H1 (cell line): ENCODE results near the gene DNAJA3. TPM values are rescaled to one million over a fixed set of nuclear protein-coding genes. Genes with fewer than 3 reads are reported as not detected.

Source experiments
- CTCF ChIA-PET: fragments of 300-600 bp; sonication (Branson Sonifier 250); formaldehyde crosslinking; loops from one replicate; lab custom pipeline; 2021; ENCODE audit not compliant: partially characterized antibody; lab: Charles Lee
- POLR2A ChIA-PET: fragments of 300-600 bp; sonication (Branson Sonifier 250); formaldehyde crosslinking; loops from one replicate; lab custom pipeline; 2021; ENCODE audit warnings: inconsistent platforms; ENCODE audit not compliant: partially characterized antibody; lab: Charles Lee
- DNase-seq, 2 experiments: peaks; one replicate each; pipeline versions ENCODE4 v3.0.0 to v3.0.0-alpha.2; 2010 to 2022; ENCODE audit warnings: low spot score in 2 of 2, low read depth in 1 of 2, mixed read lengths in 1 of 2
- FAIRE-seq: peaks from 2 replicates; lab custom pipeline; 2011; peaks lifted over from hg19 to GRCh38; lab: Jason Lieb, UNC
- H2AFZ ChIP-seq: 2 replicates; pipeline ENCODE4 v1.8.1; 2012; ENCODE audit warnings: low read length, inconsistent platforms
- H2AK5ac ChIP-seq: 2 replicates; pipeline ENCODE4 v1.6.1; 2013; ENCODE audit warnings: low read depth, low read length
- H2BK120ac ChIP-seq: replicated peaks from 2 replicates; pipeline ENCODE3; 2013; ENCODE audit warnings: low read depth, low read length, inconsistent platforms
- H2BK12ac ChIP-seq: 2 replicates; pipeline ENCODE4 v1.6.1; 2013; ENCODE audit warnings: low read depth, low read length
- H2BK15ac ChIP-seq: 2 replicates; pipeline ENCODE4 v1.6.1; 2013; ENCODE audit warnings: low read length
- H2BK20ac ChIP-seq: 2 replicates; pipeline ENCODE4 v1.6.1; 2013; ENCODE audit warnings: low read length
- H2BK5ac ChIP-seq: 2 replicates; pipeline ENCODE4 v1.6.1; 2013; ENCODE audit warnings: low read depth, low read length
- H3K14ac ChIP-seq: 2 replicates; pipeline ENCODE4 v1.6.1; 2013; ENCODE audit warnings: inconsistent platforms; ENCODE audit not compliant: insufficient read length
- H3K18ac ChIP-seq: 2 replicates; pipeline ENCODE4 v1.6.1; 2013; ENCODE audit warnings: low read length; ENCODE audit errors: extremely low read depth
- H3K23ac ChIP-seq: 2 replicates; pipeline ENCODE4 v1.6.1; 2013; ENCODE audit warnings: inconsistent platforms; ENCODE audit not compliant: insufficient read length
- H3K23me2 ChIP-seq: 2 replicates; pipeline ENCODE4 v1.6.1; 2013; ENCODE audit warnings: low read depth, low read length
- H3K27ac ChIP-seq: 2 replicates; pipeline ENCODE4 v1.6.1; 2011; ENCODE audit warnings: low read depth, low read length, inconsistent platforms
- H3K27me3 ChIP-seq, 4 experiments: replicated peaks in 1 of 4; 1 replicate in 1 of 4; 2 replicates in 3 of 4; pipeline versions ENCODE4 v1.6.1 to v1.8.1; 2011 to 2013; ENCODE audit warnings: low read length in 3 of 4, mild to moderate bottlenecking in 3 of 4, inconsistent platforms in 2 of 4, mixed read lengths in 2 of 4, moderate library complexity in 1 of 4; ENCODE audit not compliant: control insufficient read depth in 3 of 4, insufficient read depth in 3 of 4; ENCODE audit errors: extremely low read depth in 1 of 4
- H3K36me3 ChIP-seq, 4 experiments: 2 replicates each; pipeline versions ENCODE4 v1.6.1 to v1.8.1; 2011 to 2013; ENCODE audit warnings: mild to moderate bottlenecking in 4 of 4, low read length in 3 of 4, moderate library complexity in 2 of 4, control low read depth in 1 of 4, inconsistent platforms in 1 of 4; ENCODE audit not compliant: insufficient read depth in 4 of 4, control insufficient read depth in 2 of 4
- H3K4ac ChIP-seq: replicated peaks from 2 replicates; pipeline ENCODE3; 2013; ENCODE audit warnings: low read length, low read depth, mixed read lengths, inconsistent platforms; ENCODE audit not compliant: insufficient read length
- H3K4me1 ChIP-seq, 4 experiments: replicated peaks in 1 of 4; 1 replicate in 1 of 4; 2 replicates in 3 of 4; pipeline versions ENCODE4 v1.6.1 to v1.8.1; 2011 to 2013; ENCODE audit warnings: low read length in 3 of 4, inconsistent platforms in 2 of 4, mixed read lengths in 1 of 4; ENCODE audit not compliant: insufficient read depth in 4 of 4, control insufficient read depth in 3 of 4
- H3K4me2 ChIP-seq, 2 experiments: 2 replicates each; pipeline versions ENCODE4 v1.6.1 to v1.8.1; 2011 to 2013; ENCODE audit warnings: low read depth in 2 of 2, low read length in 2 of 2, control low read depth in 1 of 2, inconsistent platforms in 1 of 2, mild to moderate bottlenecking in 1 of 2; ENCODE audit not compliant: insufficient read depth in 1 of 2
- H3K4me3 ChIP-seq, 4 experiments: fragments of 200-600, 300-600 bp in 1 of 4; sonication (generic), shearing (Covaris generic), sonication (Bioruptor Twin) in 1 of 4; 2 replicates each; pipeline versions ENCODE4 v1.5.1 to v1.8.1; 2011 to 2016; ENCODE audit warnings: low read length in 4 of 4, low read depth in 3 of 4, control low read depth in 2 of 4, inconsistent platforms in 2 of 4, mild to moderate bottlenecking in 2 of 4, mixed read lengths in 1 of 4, moderate library complexity in 1 of 4; ENCODE audit not compliant: insufficient read depth in 2 of 4; ENCODE audit errors: extremely low read depth in 1 of 4
- H3K56ac ChIP-seq: replicated peaks from 2 replicates; pipeline ENCODE3; 2013; ENCODE audit warnings: low read depth, mild to moderate bottlenecking, mixed read lengths, low read length, inconsistent platforms; ENCODE audit not compliant: insufficient read length
- H3K79me1 ChIP-seq: 2 replicates; pipeline ENCODE4 v1.6.1; 2013; ENCODE audit warnings: low read depth, low read length, control low read depth
- H3K79me2 ChIP-seq, 2 experiments: 2 replicates each; pipeline versions ENCODE4 v1.6.1 to v1.8.1; 2012 to 2013; ENCODE audit warnings: low read length in 2 of 2, mild to moderate bottlenecking in 2 of 2, inconsistent platforms in 1 of 2; ENCODE audit not compliant: insufficient read depth in 2 of 2, control insufficient read depth in 1 of 2
- H3K9ac ChIP-seq, 4 experiments: replicated peaks in 1 of 4; 1 replicate in 1 of 4; 2 replicates in 3 of 4; pipeline versions ENCODE4 v1.6.1 to v1.8.1; 2011 to 2013; ENCODE audit warnings: low read depth in 3 of 4, low read length in 3 of 4, control low read depth in 2 of 4, mild to moderate bottlenecking in 2 of 4, moderate library complexity in 2 of 4, inconsistent platforms in 1 of 4; ENCODE audit errors: extremely low read depth in 1 of 4
- H3K9me3 ChIP-seq, 2 experiments: 2 replicates each; pipeline versions ENCODE4 v1.6.1 to v1.8.1; 2012 to 2013; ENCODE audit warnings: mild to moderate bottlenecking in 2 of 2, moderate library complexity in 2 of 2, control low read depth in 1 of 2, inconsistent platforms in 1 of 2, low read depth in 1 of 2, low read length in 1 of 2, mixed read lengths in 1 of 2; ENCODE audit not compliant: insufficient read depth in 2 of 2
- H4K20me1 ChIP-seq, 2 experiments: replicated peaks in 1 of 2; 2 replicates each; pipeline versions ENCODE3 to v1.8.1; 2011 to 2013; ENCODE audit warnings: inconsistent platforms in 2 of 2, low read length in 2 of 2, mild to moderate bottlenecking in 1 of 2; ENCODE audit not compliant: insufficient read depth in 2 of 2, control insufficient read depth in 1 of 2
- H4K5ac ChIP-seq: 2 replicates; pipeline ENCODE4 v1.6.1; 2013; ENCODE audit warnings: low read length, low read depth, mixed read lengths, inconsistent platforms; ENCODE audit not compliant: insufficient read length
- H4K8ac ChIP-seq: 2 replicates; pipeline ENCODE4 v1.8.0; 2013; ENCODE audit warnings: mild to moderate bottlenecking, moderate library complexity, low read length, inconsistent platforms; ENCODE audit not compliant: insufficient read depth; ENCODE audit errors: extremely low read depth
- H4K91ac ChIP-seq: replicated peaks from 2 replicates; pipeline ENCODE3; 2013; ENCODE audit warnings: low read length, mixed read lengths, inconsistent platforms; ENCODE audit not compliant: insufficient read length
- BRCA1 ChIP-seq: IDR thresholded peaks from 2 replicates; pipeline ENCODE4 v1.6.1; 2012; ENCODE audit warnings: low read depth, low read length, improper control_type of control experiment
- CEBPB ChIP-seq: IDR thresholded peaks from 2 replicates; pipeline ENCODE4 v1.6.1; 2012; ENCODE audit warnings: low read depth, low read length
- CTBP2 ChIP-seq: IDR thresholded peaks from 2 replicates; pipeline ENCODE4 v1.7.0; 2011; ENCODE audit warnings: borderline replicate concordance, mild to moderate bottlenecking, moderate library complexity, mixed read lengths, low read length; ENCODE audit not compliant: insufficient read depth, insufficient read length
- GABPA ChIP-seq: IDR thresholded peaks from 2 replicates; pipeline ENCODE4 v1.6.1; 2011; ENCODE audit warnings: mild to moderate bottlenecking, low read length, moderate library complexity, borderline replicate concordance; ENCODE audit not compliant: insufficient read depth
- GTF2F1 ChIP-seq: IDR thresholded peaks from 2 replicates; pipeline ENCODE4 v1.6.1; 2012; ENCODE audit warnings: low read depth, low read length, improper control_type of control experiment, borderline replicate concordance
- POLR2AphosphoS5 ChIP-seq: IDR thresholded peaks from 2 replicates; pipeline ENCODE4 v1.6.1; 2011; ENCODE audit warnings: low read depth, low read length
- POU5F1 ChIP-seq: IDR thresholded peaks from 2 replicates; pipeline ENCODE4 v1.6.1; 2011; ENCODE audit warnings: low read depth, mild to moderate bottlenecking, low read length, moderate library complexity
- SUZ12 ChIP-seq: fragments of 200-600 bp; sonication (generic); IDR thresholded peaks from 2 replicates; pipeline ENCODE4 v1.6.1; 2012; ENCODE audit warnings: mild to moderate bottlenecking, inconsistent platforms, low read length, moderate library complexity, mixed read lengths
- ZNF274 ChIP-seq: IDR thresholded peaks from 2 replicates; pipeline ENCODE4 v1.7.0; 2012; ENCODE audit warnings: low read length, borderline replicate concordance; ENCODE audit errors: extremely low read depth
- WGBS, 2 experiments: shearing (Covaris generic) in 1 of 2; methylation state at CpG; one replicate each; pipeline versions ENCODE4 v1.1.6 to v1.1.7; 2013 to 2015; ENCODE audit warnings: low lambda C conversion rate in 2 of 2, mixed read lengths in 2 of 2, inconsistent platforms in 1 of 2, low coverage in 1 of 2, missing lambda C conversion rate in 1 of 2; ENCODE audit not compliant: insufficient replicate concordance in 2 of 2, insufficient coverage in 1 of 2, insufficient read length in 1 of 2; ENCODE audit errors: extremely low coverage in 1 of 2, missing lambda C conversion rate in 1 of 2; 5-methylcytosine and 5-hydroxymethylcytosine counted together
- polyA plus RNA-seq, 7 experiments: library from polyadenylated mRNA; depleted of rRNA in 3 of 7; stranded (reverse) in 5 of 7; unstranded in 2 of 7; fragments of >200 nt in 5 of 7; fragments of 200-250 nt in 2 of 7; gene quantifications; 1 replicate in 5 of 7; 2 replicates in 1 of 7; 4 replicates in 1 of 7; pipeline versions ENCODE4 v1.2.1 to v1.2.3, GENCODE V29; 2011 to 2013; ENCODE audit warnings: missing spikeins in 2 of 7, mixed read lengths in 2 of 7
- total RNA-seq: library from RNA; stranded (reverse); fragmentation: NEBNext Ultra II Directional; extraction: Animal tissue kit (Norgen Biotek cat#: 25700); gene quantifications from 2 replicates; pipeline ENCODE4 v1.2.1, GENCODE V29; 2021

DNAJA3 gene
- total and polyA plus RNA-seq, 2 of the 8 experiments (the other 6 are each of a cell fraction or from before 2014, with no cell fraction given) = 37.3 to 59.1 TPM

GRCh38 chr16:4381072-4381934 lies 44.4 kb upstream of the DNAJA3 start:
- H2AFZ ChIP-seq = no peak overlapping the region
- H3K27ac ChIP-seq = no peak overlapping the region; the same call in 1 of the 2 replicates
- H3K9me3 ChIP-seq = no peaks in the 10 kb centered on the region
- H3K23ac ChIP-seq = no peak overlapping the region
- TF ChIP-seq POLR2AphosphoS5 = no peak
- TF ChIP-seq CTBP2 = no peak
- no peak for TF ChIP-seq ZNF274
- no peak for TF ChIP-seq SUZ12
- TF ChIP-seq POU5F1 = no peak
- no peak for TF ChIP-seq GTF2F1
- no peak for TF ChIP-seq BRCA1
- 0 out of 2 replicates have a peak, but pooled peaks have one; percentile 20 for TF ChIP-seq CEBPB
- TF ChIP-seq GABPA = no peak
- TF ChIP-seq, all 59 proteins: peak for 1
- Histone ChIP-seq H3K79me2 (peaks cover 0 to 2% of the 10 kb centered on the region in 2 experiments; a peak in 1 of 4 replicates), H3K4ac (no peak overlapping the region), H3K9ac (no peak overlapping the region), H2BK5ac (no peak overlapping the region), H3K14ac (no peak overlapping the region), H3K36me3 (peaks cover 0 to 18% (median 2%) of the 10 kb centered on the region in 4 experiments; a peak in 4 of 8 replicates), H4K20me1 (peaks cover 5 to 23% of the 10 kb centered on the region in 2 experiments), H4K91ac (no peak overlapping the region), H3K56ac (no peak overlapping the region), H2AK5ac (no peak overlapping the region), H2BK20ac (no peak overlapping the region), H2BK120ac (no peak overlapping the region), H3K79me1 (0 out of 2 replicates have a peak, but pooled peaks cover 3% of the 10 kb centered on the region), H4K8ac (no peak overlapping the region; the same call in none of the 2 replicates), H3K4me2 (no peak overlapping the region), H3K18ac (no peak overlapping the region), H3K4me1 (peaks cover 0 to 30% (median 25%) of the 10 kb centered on the region in 4 experiments; a peak in 6 of 7 replicates), H2BK12ac (no peak overlapping the region), H3K23me2 (no peaks in the 10 kb centered on the region), H2BK15ac (no peak overlapping the region), H3K27me3 (no peaks in the 10 kb centered on the region), H3K4me3 (no peak overlapping the region), H4K5ac (no peak overlapping the region)
- ChIA-PET POLR2A (interaction anchor here (1.0 to 11.7 kb wide), 7 partner anchors 7 to 34 kb away, joined by 3 to 223 read pairs (median 4); partner anchors contain the start of gene VASN), CTCF (interaction anchor here (0.5 to 24.8 kb wide), 8 partner anchors 10 to 119 kb away, joined by 3 to 659 read pairs (median 4); no protein-coding TSS in a partner anchor)
- FAIRE-seq (no peak), DNase-seq (no peak)
- WGBS, 2 experiments = 97% methylated on average over 53 of the region's 59 CpGs; no CpG with 5 or more reads in 1 of the 2 experiments
